GM21825 (cell line): Measurements from ENCODE around the gene PADI4.

Experiments
- ATAC-seq: cut with Tn5 transposase; IDR thresholded peaks from one replicate; pipeline ENCODE4 v1.9.1; 2021; ENCODE audit warnings: mild to moderate bottlenecking, moderate library complexity; ENCODE audit not compliant: unreplicated experiment

Gene PADI4, protein sequence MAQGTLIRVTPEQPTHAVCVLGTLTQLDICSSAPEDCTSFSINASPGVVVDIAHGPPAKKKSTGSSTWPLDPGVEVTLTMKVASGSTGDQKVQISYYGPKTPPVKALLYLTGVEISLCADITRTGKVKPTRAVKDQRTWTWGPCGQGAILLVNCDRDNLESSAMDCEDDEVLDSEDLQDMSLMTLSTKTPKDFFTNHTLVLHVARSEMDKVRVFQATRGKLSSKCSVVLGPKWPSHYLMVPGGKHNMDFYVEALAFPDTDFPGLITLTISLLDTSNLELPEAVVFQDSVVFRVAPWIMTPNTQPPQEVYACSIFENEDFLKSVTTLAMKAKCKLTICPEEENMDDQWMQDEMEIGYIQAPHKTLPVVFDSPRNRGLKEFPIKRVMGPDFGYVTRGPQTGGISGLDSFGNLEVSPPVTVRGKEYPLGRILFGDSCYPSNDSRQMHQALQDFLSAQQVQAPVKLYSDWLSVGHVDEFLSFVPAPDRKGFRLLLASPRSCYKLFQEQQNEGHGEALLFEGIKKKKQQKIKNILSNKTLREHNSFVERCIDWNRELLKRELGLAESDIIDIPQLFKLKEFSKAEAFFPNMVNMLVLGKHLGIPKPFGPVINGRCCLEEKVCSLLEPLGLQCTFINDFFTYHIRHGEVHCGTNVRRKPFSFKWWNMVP

DNA sequence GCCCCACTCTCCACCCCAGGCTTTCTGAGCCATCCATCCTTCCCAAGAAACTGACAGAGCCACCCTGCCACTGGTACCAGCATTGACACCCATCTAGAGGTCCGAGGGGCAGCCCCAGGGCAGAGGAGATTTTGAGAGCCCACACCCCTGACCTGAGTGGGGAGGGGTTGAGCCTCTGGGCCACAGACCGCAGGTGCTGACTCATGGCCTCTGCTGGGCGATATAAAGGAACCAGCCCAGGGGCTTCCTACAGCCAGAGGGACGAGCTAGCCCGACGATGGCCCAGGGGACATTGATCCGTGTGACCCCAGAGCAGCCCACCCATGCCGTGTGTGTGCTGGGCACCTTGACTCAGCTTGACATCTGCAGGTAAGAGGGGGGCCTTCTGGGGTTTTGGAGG, at the start of gene PADI4:
PADI4 (plus strand) TSS at position 252 of the 400 bp plus-strand sequence; CDS start at position 278, 26 bp downstream.
- no peak for ATAC-seq

DNA sequence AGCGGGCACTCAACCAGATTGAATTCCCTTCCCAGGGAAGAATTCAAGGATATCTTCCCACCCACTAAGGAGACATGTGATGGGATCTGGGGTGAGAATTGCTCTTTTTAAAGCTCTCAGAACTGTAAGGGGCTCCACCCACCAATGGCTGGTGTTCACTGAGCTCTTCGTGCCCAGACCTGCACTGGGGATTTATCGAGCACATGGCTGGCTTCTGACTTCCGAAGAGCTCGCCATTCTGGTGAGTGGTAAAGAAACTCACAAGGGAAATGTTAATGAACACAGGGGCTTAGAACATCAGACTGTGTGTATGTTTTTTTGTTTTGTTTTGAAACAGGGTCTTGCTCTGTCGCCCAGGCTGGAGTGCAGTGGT, 49.3 kb upstream of the PADI4 start:
- ATAC-seq, result no peak

DNA sequence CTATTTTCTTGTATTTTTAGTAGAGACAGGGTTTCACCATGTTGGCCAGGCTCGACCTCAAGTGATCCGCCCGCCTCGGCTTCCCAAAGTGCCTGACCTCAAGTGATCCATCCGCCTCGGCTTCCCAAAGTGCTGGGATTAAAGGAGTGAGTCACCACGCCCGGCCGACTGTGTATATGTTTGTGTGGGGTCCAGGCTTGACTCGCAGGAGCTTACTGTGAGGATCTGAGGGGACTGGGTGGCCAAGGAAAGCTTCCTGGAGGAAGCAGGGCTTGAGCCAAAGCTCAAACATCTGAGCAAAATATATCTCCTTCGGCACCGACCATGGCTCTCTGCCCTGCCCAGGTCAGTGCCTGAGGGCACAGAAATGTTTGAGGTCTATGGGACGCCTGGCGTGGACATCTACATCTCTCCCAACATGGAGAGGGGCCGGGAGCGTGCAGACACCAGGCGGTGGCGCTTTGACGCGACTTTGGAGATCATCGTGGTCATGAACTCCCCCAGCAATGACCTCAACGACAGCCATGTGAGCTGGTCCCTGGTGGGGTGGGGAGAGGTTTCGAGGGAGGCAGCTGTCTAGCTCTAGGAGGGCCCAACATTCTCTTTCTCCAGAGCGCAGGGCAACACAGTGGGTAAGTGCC, 48.6 kb upstream of the PADI4 start:
- no peak for ATAC-seq

DNA sequence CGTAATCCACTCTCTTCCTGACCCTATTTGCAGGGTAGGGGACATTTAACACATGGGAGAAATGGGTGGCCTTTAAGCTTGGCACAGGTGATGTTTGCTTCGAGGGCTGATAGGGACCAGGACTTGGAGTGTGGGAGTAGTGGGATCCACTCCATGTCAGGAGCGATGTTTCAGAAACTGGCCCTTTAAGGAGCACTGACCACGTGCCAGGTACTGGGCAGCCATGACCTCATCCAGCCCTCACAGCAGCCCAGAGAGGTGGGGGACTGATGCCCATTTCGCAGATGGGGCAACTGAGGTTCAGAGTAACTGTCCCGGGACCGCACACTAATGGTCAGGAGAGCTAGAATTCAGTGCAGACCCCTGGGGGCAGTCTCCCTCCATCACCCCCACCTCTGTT, 47.7 kb upstream of the PADI4 start:
- no peak for ATAC-seq

DNA sequence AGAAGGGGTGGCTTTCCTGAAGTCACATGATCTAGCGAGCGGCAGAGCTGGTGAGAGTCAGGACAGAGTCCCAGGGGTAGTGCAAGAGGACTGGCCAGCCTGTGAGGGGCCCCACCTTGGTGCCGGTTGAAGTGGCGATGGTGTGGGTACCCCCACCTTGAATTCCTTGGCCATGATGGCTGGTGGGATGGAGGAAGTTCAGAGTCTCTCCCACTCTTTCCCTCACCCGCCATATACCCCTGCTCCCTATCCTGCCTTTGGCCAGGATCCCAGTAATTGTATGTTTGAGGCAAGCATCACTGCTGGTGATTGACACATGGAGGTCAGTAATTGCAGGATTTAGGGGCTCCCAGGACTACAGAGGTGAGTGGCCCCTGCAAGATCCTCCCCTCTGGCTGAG, 47.3 kb upstream of the PADI4 start:
- ATAC-seq, result no peak

DNA sequence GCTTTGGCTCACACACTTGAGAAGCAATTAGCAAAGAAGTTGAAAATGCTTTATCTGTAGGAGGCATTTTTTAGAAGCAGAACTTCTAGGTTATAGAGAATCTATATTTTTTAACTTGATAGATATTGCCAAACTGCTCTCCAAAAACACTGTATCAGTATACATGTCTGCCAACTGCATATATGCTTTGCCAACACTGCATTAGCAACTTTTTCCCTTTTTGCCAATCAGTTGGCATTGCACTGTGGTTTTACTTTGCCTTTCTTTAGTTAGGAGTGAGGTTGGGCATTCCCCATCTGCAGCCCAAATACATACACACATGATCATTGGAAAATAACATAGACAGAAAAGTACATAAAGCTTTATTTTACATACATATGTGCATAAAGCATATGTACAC, 44.1 kb upstream of the PADI4 start:
- ATAC-seq, result no peak

DNA sequence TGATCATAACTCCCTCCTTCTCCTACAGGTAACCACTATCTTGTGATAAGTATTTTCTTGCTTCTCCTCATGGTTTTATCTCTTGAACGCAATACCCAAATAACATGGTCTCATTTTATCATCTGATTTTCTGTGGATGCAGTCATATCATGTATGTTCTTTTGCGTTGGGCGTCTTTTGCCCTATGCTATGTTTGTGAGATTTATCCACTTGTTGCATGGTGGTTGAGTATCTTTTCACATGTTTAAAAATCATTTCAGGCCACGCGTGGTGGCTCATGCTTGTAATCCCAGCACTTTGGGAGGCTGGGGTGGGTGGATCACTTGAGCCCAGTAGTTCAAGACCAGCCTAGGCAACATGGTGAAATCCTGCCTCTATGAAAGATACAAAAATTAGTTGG, 43.5 kb upstream of the PADI4 start:
- ATAC-seq, result no peak

DNA sequence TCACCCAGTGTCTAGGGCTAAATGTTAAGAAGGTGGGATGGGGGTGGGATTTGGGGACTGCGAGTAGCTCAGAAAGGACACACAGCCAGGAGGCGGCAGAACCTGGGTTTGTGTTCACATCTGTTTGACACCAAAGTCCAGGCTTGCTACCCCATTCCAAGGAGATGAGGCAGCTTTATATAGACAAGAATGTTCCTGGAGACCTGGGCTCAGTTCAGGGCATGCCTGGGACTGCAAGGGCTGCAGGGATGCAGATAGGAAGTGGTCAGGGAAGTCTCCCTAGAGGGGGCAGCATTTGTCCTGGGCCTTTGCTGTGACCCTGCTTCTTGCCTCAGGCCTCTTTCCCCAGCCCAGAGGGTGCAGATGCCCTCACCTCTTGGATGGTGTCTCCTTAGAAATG, 42.8 kb upstream of the PADI4 start:
- ATAC-seq, result no peak

DNA sequence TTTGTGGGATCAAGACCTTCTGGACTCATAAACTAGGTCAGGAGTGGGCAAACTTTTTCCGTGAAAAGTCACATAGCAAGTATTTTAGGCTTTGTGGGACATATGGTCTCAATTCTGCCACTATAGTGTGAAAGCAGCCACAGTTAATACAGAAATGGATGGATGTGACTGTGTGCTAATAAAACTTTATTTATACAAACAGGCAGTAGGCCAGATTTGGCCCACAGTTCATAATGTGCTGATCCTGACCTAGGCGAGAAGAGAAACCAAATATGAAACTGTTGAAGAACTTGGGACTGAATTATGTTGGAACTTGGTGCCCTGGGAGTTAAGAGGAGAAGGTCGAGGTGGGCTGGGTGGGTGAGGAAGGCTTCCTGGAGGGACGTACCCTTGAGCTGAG, 42.0 kb upstream of the PADI4 start:
- ATAC-seq, result no peak

DNA sequence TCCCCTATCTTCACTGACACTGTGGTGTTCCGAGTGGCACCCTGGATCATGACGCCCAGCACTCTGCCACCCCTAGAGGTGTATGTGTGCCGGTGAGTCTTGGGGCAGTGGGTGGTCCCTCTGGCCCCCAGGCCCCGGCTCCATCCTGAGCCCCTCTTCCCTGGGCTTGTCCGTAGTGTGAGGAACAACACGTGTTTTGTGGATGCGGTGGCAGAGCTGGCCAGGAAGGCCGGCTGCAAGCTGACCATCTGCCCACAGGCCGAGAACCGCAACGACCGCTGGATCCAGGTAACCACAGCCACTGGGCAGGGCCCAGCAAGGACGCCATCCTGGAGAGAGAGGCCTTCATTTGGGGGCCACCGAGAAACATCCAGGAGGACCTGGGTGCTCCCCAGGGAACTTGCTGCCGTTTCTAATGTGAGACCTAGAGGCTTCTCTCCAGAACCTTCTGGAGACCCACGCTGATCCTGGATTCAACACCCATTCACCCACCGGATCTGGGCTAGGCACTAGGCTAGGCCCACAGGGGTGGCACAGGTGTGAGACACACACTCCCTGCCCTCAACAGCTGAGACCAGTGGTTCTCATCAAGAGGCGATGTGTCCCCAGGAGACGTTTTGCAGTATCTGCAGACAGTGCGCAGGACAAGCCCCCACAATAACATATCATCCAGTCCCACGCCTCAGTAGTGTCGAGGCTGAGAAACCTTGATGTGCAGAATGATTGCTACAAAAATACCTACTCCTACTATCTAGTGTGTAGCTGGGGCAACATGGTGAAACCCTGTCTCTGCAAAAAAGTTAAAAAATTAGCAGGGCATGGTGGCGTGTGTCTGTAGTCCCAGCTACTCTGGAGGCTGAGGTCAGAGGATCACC, 36.9 kb upstream of the PADI4 start:
- no peak for ATAC-seq

DNA sequence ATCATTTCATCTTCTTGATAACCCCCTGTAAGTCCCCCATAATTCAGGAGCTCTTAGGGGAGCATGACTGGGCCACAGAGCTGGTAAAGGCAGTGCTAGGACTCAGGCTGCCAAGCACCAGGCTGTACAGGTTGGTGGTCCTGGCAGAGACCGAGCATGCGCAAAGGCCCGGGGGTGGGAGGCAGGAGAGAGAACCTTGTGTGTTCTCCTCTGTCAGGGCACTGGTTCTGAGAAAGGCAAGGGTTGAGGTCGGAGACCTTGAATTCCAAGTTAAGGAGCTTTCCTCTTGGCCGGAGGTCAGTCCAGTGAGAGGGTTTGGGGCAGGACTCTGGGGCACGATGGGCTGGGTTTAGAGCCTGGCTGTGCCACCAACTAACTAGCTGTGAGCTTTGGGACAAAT, 35.9 kb upstream of the PADI4 start:
- ATAC-seq, result no peak

DNA sequence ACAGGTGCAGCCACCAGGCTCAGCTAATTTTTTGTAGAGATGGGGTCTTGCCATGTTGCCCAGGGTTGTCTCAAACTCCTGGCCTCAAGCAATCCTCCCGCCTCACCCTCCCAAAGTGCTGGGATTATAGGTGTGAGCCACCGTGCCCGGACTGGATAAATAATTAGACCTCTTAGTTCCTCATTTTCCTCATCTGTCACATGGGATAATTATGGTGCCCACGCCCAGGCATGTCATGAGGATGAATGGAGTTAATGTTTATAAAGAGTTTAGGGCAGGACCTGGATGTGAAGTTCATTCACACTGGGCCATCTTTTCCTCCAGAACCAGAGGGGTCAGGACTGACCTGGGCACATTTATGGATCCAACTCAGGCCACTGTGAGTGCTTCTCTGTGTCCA, 35.4 kb upstream of the PADI4 start:
- ATAC-seq, result no peak

DNA sequence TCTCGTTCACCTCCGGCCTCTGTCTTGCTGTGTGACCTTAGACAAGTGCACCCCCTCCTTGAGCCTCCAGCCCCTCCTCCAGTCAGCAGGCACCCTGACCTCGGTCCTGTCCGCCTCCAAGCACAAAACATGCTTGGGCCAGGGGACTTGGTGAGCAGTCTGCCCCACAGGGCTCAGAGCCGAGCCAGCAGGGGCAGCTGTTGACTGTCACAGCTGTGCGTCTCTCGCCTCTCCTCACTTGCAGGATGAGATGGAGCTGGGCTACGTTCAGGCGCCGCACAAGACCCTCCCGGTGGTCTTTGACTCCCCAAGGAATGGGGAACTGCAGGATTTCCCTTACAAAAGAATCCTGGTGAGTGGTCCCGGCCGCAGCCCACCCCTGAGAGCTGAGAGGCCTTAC, 34.9 kb upstream of the PADI4 start:
- ATAC-seq, result no peak

DNA sequence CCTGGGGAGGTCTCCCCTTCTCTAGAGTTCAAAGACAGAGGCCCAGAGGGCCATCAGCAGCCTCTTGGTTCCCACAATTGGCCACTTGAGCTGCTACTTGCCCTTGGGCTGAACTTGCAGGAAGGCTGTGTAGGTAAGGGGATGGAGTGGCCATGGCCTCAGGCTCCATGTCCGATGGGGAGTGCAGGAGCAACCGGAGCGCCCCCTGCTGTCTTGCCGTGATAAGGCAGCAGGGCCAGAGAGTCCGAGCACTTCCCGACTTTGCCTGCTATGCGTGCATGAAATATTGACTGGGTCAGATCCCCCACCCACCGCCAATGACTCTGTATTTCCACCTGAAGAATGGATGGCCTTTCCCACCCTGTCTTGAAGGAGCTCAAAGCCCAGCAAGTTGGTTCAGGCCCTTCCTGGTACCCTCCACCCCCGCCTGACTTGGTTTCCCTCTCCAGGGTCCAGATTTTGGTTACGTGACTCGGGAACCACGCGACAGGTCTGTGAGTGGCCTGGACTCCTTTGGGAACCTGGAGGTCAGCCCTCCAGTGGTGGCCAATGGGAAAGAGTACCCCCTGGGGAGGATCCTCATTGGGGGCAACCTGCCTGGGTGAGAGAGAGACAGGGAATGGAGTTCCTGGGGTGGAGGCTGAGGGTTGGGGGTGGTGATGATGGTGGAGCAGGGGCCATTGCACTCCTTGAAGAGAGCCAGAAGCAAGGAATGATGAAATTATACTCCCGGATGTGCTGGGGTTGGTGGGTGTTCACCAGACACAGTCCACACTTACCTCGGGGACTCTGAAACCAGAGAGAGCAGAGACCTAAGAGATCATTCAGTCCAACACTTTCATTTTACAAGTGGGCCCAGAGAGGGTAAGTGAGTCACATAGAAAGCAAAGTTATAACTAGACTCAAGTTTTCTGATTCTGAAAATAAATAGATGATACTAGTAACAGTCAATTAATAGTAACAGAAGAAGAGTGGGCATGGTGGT, 33.5 kb upstream of the PADI4 start:
- no peak for ATAC-seq

DNA sequence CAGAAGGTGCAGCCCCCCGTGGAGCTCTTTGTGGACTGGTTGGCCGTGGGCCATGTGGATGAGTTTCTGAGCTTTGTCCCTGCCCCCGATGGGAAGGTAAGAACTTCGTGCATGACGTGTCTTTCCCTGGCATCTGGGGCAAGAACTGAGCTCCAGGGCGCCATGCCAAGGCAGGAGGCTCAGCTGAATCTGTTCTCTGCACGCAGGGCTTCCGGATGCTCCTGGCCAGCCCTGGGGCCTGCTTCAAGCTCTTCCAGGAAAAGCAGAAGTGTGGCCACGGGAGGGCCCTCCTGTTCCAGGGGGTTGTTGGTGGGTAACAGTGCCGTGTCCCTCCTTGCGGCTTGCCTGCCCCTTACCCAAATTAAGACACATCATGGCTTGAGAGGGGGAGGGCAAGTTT, 31.4 kb upstream of the PADI4 start:
- no peak for ATAC-seq

DNA sequence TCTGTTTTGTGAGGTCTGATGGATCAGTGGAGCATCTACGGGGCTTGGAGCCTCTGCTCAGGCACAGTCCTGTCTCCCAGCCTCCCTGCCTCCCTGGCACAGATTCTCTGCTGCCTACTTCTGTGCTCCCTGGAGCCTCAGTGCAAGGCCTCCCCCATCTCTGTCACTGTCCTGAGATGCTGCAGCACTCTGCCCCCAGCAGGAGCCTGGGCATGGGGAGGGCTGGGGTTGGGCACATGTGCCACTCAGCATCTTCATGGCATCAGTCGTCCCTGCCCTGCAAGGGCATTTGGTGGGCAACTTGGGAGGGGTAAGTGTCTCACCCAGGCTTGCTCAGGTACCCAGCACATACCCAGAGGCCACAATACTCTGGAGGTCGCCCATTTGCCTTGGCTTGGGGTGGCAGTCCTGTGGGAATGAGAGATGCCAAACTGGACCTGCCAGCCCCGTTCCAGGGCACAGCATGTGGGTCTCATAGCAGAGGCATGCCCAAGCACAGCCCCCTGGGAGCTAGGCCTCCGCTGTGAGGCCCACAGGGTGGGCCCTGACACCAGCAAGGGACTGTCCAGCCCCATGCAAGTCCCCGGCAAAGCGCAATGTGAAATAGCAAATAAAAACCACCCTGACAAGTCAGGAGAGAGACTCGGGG, 30.4 kb upstream of the PADI4 start:
- no peak for ATAC-seq

DNA sequence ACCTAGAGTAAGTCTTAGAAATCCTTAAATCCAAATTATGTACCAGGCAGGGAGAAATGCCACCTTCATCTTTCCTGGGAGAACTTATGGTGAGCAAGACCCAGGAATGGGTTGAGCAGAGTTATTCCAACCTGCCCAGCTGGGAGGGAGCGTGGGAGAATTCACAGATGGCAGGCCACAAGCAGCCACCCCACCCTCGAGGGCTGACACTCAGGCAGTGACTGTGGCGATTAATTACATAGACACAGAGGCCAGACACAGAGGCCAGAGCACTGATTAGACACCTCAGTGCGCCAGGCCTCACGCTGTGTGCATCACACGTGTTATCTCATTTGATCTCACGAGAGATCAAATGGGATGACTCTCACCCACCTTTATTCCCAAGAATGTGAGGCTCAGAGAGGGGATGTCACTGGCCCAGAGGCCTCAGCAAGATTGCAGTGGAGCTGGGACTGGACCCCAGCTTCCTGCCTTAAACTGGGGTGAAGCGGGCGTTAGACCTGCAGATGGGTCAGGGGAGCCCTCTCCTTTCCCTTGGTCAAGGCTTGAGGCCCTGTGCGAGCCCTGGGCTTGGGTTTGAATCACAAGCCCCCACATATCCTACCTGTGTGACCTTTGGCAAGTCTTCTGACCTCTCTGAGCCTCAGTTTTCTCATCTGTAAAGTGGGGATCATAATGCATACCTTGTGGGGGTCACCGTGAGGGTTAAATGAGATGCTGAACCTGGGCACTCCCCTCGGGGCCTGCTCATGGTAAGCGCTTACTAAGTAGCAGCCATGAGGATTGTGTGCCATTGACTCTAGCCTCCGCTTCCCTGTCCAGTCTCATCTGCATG, 28.8 kb upstream of the PADI4 start:
- no peak for ATAC-seq

DNA sequence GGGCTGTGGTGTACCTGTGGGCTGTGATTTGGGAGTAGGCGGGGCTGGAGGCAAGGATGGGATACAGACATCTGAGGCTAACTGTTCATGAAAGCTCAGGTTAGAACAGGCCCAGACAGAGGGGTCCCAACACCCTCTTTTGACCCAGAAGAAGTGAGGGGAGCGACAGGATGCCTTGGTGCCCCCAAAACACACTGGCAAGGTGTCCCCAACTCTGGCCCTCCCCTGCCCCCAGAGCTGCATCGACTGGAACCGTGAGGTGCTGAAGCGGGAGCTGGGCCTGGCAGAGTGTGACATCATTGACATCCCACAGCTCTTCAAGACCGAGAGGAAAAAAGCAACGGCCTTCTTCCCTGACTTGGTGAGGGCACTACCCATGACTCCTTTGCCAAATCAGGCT, 27.6 kb upstream of the PADI4 start:
- no peak for ATAC-seq

DNA sequence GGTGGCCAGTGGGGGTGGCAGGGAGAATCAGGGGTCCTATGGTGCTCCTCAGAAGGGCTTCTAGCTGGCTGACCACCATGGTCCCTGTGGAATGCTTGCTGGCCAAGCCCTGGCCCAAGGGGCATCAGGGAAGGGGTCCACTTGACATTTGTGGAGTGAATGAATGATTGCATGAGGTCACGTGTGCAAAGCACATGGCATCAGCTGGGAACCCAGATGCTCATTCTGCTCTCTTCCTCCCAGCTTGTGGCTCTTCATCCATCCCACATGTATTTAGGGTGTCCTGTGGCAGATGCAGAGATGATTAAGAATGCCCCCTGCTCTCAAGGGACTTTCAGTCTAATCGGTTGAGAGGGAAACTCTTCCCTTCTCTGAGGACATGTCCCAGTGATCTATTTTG, 27.1 kb upstream of the PADI4 start:
- no peak for ATAC-seq
